Endothelial cell (in vitro differentiated cells): ENCODE results near the gene AMBP. TPM values are rescaled to one million over a fixed set of nuclear protein-coding genes. Genes with fewer than 3 reads are reported as not detected.

Experiments
- DNase-seq: peaks from one replicate; pipeline ENCODE4 v3.0.0; 2021; ENCODE audit warnings: low spot score
- H3K27ac Mint-ChIP-seq: one replicate; pipeline ENCODE4 v1.8.0; 2021; ENCODE audit warnings: mixed read lengths, inconsistent platforms; ENCODE audit not compliant: unreplicated experiment
- H3K27me3 Mint-ChIP-seq: one replicate; pipeline ENCODE4 v1.8.0; 2021; ENCODE audit warnings: mild to moderate bottlenecking, moderate library complexity, mixed read lengths, inconsistent platforms; ENCODE audit not compliant: unreplicated experiment
- H3K36me3 Mint-ChIP-seq: one replicate; pipeline ENCODE4 v1.8.0; 2021; ENCODE audit warnings: mild to moderate bottlenecking, low read depth, mixed read lengths, inconsistent platforms; ENCODE audit not compliant: unreplicated experiment
- H3K4me1 Mint-ChIP-seq: one replicate; pipeline ENCODE4 v1.8.0; 2021; ENCODE audit warnings: mild to moderate bottlenecking, mixed read lengths, inconsistent platforms; ENCODE audit not compliant: unreplicated experiment
- H3K4me3 Mint-ChIP-seq: one replicate; pipeline ENCODE4 v1.8.0; 2021; ENCODE audit warnings: mild to moderate bottlenecking, mixed read lengths, inconsistent platforms; ENCODE audit not compliant: unreplicated experiment
- H3K9me3 Mint-ChIP-seq: one replicate; pipeline ENCODE4 v1.8.0; 2021; ENCODE audit warnings: mixed read lengths, inconsistent platforms; ENCODE audit not compliant: unreplicated experiment
- CTCF ChIP-seq: fragments of 200-600 bp; sonication (generic); IDR thresholded peaks from one replicate; pipeline ENCODE4 v1.5.0; 2021; ENCODE audit warnings: antibody characterized with exemption; ENCODE audit not compliant: unreplicated experiment
- total RNA-seq: library from RNA; stranded (reverse); fragmentation: NEBNext Ultra II Directional; extraction: Animal tissue kit (Norgen Biotek cat#: 25700); gene quantifications from one replicate; pipeline ENCODE4 v1.2.1, GENCODE V29; 2021; ENCODE audit not compliant: unreplicated experiment

The AMBP gene
- total RNA-seq, 1 donor from 2014 or later: not detected

GRCh38 chr9:114110180-114110579 is 32.1 kb upstream of the AMBP start:
- H3K9me3 Mint-ChIP-seq: no peaks in the 10 kb centered on the region
- no peak for TF ChIP-seq CTCF
- H3K27me3 Mint-ChIP-seq: peaks cover 10% of the 10 kb centered on the region
- H3K27ac Mint-ChIP-seq: no peak overlapping the region
- DNase-seq: no peak
- no peaks in the 10 kb centered on the region for H3K36me3 Mint-ChIP-seq
- no peak overlapping the region for H3K4me3 Mint-ChIP-seq
- no peaks in the 10 kb centered on the region for H3K4me1 Mint-ChIP-seq

GRCh38 chr9:114109124-114109523 is 31.0 kb upstream of the AMBP start:
- Mint-ChIP-seq H3K27me3 (peaks cover 10% of the 10 kb centered on the region), H3K4me3 (no peak overlapping the region), H3K36me3 (no peaks in the 10 kb centered on the region), H3K27ac (no peak overlapping the region), H3K4me1 (no peaks in the 10 kb centered on the region), H3K9me3 (no peaks in the 10 kb centered on the region)
- TF ChIP-seq CTCF: no peak
- no peak for DNase-seq

- Mint-ChIP-seq H3K4me3 (no peak overlapping the region), H3K4me1 (no peaks in the 10 kb centered on the region), H3K36me3 (no peaks in the 10 kb centered on the region), H3K27me3 (peaks cover 12% of the 10 kb centered on the region), H3K27ac (no peak overlapping the region), H3K9me3 (no peaks in the 10 kb centered on the region)
- peak; percentile 65 for TF ChIP-seq CTCF
- DNase-seq: peak; percentile 88
Measured at GRCh38 chr9:114108016-114108833, 30.1 kb upstream of the AMBP start.

- Mint-ChIP-seq H3K36me3 (no peaks in the 10 kb centered on the region), H3K27me3 (peaks cover 9% of the 10 kb centered on the region), H3K4me3 (peak overlapping the region; percentile 6), H3K9me3 (peaks cover 3% of the 10 kb centered on the region), H3K4me1 (no peaks in the 10 kb centered on the region), H3K27ac (no peak overlapping the region)
- no peak for DNase-seq
- TF ChIP-seq CTCF: no peak
Measured at GRCh38 chr9:114107286-114108001, 29.3 kb upstream of the AMBP start.

GRCh38 chr9:114105236-114105635 is 27.1 kb upstream of the AMBP start:
- Mint-ChIP-seq H3K27ac (no peak overlapping the region), H3K4me1 (no peaks in the 10 kb centered on the region), H3K9me3 (peaks cover 4% of the 10 kb centered on the region), H3K36me3 (no peaks in the 10 kb centered on the region), H3K4me3 (no peak overlapping the region), H3K27me3 (peaks cover 9% of the 10 kb centered on the region)
- TF ChIP-seq CTCF: no peak
- no peak for DNase-seq
